NCI-H2081 (cell line): ENCODE measurements around the gene TTC24.
A peak's percentile ranks its signal among the peaks of the same experiment; 100 is the strongest.

ENCODE experiments used
- DNase-seq, 2 experiments: peaks; one replicate each; lab custom pipeline; 2025; lab: John Stamatoyannopoulos, UW

TTC24 gene

DNA sequence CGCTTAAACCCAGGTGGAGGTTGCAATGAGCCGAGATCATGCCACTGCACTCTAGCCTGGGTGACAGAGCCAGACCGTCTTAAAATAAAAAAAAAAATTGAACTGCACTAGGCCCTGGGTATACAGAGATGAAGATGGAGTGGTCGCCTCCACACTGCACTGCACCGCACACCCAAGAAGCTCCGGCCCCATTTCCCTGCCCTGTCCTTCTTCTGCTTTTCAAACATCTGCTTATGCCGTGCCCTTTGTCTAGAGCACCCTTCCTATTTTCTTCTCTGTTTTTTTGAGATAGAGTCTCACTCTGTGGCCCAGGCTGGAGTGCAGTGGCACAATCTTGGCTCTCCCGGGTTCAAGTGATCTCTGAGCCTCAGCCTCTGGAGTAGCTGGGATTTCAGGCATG, 24.6 kb upstream of the TTC24 start:
- no peak for DNase-seq

DNA sequence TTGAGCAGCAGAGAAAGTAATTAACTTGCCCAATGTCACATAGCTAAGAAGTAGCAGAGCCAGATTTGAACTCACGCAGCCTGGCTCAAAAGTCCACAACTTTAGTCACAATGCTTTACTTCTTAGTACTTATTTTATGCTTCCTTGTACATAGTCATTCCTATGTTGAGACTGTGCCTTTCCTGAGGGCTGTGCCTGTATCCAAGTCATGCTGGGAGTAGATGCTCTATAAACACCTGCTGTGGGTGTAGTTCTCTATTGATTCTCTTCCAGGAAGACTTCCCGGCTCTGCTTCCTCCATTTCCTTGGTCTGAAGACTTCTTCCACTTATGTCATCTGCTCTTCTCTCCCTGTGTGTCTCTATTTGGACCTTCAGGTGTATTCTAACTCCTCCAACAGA, 23.8 kb upstream of the TTC24 start:
- no peak for DNase-seq

DNA sequence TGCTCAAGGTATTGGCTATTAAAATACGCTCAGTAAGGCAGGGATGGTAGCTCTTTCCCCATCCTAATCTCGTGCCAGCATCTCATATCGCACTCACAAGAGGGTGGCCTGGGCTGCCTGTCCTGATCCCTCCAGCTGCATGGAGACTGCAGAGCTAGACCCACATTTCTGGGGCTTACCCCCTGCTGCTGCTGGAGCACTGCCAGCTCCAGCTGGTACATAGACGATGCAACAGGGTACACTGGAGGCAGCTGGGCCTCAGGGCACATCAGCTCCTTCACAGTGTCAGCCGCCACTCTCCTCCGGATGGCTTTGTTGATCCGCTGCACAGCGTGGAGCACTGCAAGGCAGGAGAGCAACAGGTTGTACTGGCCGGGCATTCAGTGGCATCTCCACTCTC, 23.2 kb upstream of the TTC24 start:
- peak; percentile 9 to 29 for DNase-seq

DNA sequence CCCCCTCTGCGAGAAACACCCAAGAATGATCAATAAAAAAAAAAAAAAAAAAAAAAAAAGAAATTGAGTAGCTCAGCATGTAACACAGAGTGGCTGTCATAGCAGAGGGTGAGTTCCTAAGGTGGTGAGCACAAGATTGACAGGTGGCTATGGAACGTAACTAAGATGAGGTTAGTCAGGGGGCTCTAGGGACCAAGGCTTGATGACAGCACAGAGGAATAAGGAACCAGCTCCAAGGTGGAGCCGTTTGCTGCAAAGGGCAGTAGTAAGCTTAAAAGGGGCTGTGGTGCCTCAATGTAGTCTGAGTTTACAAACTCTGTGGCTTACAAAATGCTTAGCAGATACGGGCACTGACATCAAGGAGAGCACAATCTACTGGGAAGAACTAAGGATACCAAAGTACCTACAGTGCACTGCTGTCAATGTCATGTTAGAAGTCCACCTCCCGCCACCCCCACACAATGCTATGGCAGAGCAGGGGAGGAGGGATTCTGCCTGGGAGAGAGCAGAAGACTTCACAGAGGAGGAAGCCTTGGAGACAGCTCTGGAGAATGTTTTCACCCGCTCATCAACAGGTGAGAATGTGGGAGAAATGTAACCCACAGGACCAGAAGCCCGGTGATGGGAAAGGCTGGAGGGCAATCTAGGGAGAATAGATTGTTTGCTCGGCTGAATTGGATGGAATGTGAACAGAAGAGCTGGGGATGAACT, 20.3 kb upstream of the TTC24 start:
- no peak for DNase-seq

DNA sequence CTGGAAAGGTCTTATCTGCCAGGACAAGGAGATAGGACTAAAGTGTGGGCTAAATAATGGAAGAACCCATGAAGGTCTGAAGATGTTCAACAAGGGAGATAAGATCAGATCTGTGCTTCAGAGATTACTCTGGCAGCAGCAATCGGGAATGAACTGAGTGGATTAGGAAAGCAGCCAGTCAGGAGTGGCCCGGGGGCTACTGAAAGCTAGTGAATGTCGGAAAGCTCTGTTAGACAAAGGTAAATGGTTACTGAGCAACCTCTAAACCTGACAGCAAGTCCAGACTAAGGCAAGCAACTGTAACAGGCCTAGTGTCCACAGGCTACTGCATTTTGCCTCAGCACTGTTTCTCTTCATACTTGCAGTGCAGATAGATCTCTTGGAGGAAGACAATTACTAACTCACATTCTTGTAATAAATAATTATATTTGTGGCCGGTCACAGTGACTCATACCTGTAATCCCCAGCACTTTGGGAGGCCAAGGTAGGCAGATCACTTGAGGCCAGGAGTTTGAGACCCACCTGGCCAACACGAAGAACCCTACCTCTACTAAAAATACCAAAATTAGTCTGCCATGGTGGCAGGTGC, 19.6 kb upstream of the TTC24 start:
- DNase-seq: no peak

DNA sequence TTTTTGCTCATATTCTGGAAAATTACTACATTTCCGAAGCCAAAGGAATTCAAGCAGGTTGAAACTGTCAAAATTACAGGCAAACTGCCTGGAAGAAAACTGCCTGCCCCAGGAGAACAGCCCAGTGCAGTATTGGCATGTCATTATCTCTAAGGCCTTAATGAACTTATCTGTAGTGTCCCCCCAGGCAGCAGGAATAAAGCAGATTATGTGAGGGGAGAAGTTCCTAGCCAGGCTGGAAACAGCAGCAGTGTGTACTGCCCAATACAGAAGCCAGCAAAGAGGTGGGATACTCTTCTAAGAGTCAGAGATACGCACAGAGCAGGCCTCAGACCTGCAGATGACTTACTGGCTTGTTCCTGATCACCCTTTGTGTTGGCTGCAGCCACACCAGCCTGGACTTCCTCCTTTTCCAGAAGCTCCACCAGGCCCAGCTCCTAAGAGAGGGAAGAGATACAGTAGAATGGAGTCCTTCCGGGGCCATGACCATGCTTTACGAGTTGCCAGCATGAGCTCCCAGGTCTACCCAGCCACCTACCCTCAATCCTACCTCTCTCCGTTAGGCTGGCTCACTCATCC, 18.8 kb upstream of the TTC24 start:
- no peak for DNase-seq

DNA sequence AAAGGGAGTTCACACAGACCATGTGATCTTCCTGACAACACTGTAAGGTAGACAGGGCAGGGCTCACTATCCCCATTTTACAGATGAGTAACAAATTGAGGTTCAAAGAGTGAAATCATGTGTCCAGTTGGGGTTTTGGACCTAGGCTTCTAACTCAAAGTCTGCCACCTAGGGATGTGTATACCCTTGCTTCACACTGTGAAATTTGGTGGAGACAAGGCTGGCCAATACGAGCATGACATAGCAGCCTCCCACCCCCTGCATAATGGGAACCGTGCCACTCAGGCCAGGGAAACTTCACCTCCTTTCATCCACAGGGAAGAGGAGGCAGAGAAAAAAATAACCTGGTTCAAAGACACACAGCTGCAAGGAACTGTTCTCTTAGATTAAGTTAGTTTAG, 14.0 kb upstream of the TTC24 start:
- DNase-seq: no peak

DNA sequence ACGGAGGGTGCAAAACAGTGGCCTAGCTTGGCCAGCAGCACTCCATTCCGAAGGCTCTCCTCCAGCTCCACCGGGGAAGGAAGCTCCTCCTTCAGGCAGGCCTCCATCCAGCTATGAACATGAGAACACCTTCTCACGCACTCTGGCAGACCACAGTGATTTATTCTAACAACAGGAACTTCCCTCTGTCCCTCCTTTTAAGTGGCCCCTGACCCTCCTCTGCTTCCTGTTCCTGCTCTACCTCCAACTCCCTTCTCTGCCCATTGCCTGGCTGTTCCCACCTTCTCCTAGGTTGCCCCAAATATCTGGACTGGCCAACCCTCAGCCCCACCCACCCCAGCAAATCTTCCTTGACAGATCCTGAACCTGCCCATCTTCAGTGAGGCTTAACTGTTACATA, 13.1 kb upstream of the TTC24 start:
- DNase-seq: no peak

DNA sequence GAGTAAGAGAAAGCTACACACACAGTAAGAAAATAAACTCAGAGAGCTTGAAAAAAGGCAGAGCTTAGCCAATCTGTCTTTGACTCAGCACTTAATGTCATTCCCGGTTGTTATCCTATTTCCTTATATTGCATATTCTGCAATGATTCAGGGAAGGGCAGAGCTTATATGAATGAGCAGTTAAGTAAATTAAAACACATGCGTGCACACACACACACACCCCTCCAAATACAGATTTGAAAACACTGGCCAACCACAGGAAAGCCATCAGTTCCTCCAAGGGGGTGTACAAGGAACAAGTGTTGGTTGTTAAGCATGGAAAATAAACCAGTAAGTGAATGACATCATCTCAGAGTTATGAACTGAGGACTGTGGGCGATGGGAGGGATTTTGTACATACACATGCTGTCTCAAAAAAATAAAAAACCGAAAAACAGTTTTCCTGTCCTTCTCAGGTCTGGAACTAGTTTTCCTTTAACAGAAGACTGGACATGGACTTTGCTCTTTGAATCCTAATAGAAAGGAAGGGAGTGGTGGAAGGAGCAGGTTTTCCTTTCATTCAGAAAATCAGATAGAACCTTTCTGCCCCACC, 8.2 kb upstream of the TTC24 start:
- peak; percentile 10 to 16 for DNase-seq

DNA sequence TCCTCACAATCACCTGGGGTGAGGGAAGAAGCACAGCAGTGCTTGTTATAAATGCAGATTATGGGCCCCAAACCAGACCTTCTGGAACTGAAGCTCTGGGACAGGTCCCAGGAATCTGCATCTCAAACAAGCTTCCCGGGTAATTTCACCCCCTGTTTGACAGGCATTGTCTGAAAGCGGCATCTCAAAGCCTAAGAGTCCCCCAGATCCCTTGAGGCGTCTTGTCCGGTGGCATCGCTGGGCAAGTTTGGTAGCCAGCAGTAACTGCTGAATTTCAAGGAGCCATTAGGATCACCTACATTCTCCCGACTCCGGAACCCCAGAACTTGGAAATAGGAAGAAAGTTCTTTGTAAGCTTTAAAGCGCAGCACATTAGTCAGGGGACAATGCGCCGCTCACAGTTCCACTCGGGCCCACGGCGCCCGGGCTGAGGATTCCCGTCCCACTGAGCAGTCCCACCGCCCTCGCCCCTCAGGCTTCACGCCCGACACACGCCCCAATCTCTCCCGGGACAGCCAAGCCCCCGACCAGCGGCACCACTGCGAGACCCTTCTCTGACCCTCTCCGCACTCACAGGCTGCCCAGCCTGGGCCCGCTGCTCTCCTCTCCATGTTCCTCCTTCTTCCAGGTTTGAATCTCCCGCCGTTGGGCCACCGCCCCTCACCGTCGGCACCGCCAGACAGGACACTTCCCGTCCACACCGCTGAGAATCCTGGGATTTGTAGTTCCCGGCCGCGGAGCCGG, 7.4 kb upstream of the TTC24 start, which contains the start of gene IQGAP3:
Gene IQGAP3 (minus strand): TSS at position 647 of the 744 bp plus-strand sequence. CDS start 36 bp downstream, at position 611.
- peak; percentile 87 to 89 for DNase-seq

DNA sequence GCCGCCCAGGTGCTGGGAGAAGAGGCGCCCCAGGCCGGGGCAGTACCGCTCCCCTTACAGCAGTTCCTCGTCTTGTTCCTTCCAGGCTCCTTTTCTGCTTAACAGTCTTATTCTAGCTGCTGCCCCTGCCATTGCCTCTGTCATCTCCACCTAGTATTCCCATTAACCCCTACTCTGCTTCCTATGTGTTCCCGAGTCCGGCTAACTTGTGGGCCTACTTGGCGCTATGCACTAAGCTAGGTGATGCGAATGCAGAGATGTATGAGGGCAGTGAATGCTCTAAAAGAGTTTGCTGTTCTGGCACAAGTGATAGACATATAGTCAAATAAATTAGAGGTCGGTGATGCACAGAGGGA, 6.9 kb upstream of the TTC24 start:
- no peak for DNase-seq

DNA sequence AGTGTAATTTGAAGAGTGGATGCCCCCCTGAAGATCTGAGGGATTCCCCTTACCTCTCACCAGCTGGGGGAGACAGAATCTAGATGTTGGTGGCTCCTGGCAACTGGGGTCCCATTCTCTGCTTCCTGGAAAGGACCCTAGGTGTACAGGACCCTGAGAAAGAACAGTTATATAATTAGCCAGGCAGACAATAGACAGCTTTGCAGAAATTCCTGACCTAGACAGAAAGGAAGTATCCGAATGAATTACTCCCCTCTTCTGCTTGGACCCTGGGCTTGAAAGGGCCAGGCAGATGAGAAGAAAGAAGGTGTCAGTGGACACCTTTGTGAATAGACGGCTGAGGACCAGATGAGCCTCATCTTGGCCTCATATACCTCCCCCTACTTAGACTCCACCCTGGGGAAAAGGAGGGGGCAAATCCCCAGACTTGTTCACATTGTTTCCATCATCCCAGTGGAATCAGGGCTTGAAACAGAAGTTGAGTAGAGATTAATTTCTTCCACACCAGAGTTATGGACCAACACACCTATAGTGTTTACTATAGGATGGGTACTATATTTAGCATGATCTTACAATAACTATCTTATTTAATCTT, 5.4 kb upstream of the TTC24 start:
- DNase-seq: no peak

DNA sequence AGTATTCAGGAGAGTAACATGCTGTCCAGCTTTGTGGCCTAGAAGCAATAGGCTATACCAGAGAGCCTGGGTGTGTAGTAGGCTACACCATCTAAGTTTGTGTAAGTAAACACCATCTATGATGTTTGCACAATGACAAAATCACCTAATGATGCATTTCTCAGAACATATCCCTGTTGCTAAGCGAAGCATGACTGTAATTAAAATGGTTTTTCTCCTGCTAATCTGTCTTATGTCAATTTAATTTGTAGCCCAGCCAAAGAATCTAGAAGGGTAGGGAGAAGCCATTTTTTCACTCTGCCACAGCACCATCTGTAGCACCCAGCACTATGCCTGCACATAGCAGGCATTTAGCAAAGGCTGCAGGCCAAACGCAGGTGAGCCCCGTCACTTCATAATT, 2.0 kb upstream of the TTC24 start:
- peak; percentile 74 to 94 for DNase-seq

DNA sequence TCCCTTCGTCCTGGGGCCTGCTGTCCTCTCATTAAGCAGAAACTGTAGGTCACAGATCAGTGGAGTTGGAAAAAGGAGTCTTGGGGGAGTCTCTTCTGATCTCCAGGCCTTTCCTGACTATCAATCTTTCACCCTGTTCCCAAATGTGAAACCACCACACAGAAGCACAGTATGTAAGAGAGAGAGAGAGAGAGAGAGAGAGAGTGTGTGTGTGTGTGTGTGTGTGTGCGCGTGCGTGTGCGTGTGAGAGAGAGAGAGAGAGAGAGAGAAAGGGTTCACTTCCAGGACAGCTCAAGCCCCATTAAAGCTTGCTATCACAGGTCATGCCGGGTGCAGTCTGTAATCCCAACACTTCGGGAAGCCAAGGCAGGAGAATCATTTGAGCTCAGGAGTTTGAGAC, 1.5 kb upstream of the TTC24 start:
- no peak for DNase-seq

DNA sequence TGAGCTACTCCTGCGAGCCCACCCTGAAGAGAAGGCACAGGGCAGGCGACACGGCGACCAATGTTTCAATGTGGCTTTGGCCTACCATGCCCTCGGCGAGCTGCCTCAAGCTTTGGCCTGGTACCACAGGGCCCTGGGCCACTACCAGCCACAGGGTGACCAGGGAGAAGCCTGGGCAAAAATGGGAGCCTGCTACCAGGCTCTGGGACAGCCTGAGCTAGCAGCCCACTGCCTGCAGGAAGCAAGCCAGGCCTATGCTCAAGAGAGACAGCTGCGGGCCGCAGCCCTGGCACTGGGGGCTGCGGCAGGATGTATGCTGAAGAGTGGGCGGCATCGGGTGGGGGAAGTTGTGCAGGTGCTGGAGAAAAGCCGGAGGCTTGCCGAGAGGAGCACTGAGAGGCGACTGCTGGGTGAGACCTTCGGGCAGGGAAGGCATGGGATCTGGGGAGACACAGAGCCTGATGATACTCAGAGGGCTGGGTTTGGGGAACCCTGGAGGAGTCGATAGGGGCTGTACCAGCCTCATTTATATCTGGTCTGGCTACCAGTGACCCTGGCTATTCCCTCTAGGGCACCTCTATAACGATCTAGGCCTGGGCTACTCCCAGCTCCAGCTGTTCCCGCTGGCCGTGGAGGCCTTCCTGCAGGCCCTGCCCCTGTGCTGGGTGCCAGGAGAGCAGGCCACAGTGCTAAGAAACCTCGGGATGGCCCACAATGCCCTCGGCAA, 2.3 kb downstream of the TTC24 start:
- DNase-seq: no peak

DNA sequence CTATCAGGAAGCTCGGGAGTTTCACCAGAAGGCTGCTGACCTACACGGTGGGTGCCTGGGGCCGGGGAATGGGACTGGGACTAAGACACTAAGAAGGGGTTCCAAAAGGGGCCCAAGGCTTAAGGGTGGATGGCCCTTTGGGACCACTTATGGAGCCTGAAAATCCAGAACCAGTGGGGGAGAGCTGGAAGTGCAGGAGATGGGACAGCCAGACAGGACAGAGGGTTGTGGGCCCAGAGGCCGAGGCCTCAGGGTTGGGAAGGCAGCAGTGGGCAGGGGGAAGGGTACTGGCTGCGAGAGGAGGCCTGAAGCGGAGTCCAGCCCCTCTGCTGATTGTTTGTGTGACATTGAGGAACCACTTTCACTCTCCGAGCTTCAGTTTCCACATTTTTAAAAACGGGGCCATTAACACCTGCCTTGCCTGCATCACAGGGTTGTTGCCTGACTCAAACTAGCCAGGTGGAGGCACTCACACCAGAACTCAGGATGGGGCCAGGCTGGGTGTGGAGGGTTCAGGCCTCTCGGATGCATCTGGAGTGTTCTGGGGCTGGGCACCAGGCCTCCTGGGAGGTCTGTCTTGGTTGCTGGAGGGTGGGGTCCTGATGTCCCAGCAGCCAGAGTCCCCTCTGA, 3.0 kb downstream of the TTC24 start:
- DNase-seq: no peak

DNA sequence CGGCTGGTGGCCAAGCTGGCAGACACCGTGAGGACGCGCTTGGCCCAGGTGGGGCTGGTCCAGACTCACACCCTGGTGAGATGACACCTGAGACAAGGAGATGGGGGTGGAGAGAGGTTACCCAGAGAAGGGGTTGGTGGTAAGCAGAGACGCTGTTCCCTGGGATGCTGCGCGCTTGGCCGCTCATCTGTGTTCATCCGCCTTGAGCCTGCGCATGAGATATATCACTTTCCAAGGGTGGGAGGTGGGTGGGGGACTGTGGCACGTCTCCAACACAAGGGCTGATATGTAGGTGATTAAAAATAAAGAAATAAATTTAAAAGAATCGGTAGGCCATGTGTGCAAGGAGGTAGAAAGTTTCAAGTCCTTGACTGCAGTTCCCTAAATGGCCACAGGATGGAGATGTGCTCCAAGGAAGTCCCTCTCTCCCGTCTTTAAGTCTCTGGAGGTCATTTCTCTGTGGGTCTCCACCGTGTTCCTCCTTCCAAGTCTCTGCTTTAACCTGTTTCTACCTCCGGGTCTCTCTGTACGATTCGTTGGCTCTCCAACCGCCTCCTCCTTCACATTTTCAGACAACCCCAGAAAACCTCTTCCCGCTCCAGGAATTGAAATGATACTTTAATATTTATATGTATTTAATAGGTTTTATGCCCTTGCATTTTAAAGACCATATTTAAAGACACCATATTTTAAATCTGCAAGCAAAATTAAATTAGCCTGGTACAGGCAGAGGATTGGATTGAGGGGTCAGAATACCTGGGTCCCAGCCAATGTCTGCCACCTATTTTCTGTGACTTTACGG, 4.5 kb downstream of the TTC24 start:
- DNase-seq: peak; percentile 76 to 77

DNA sequence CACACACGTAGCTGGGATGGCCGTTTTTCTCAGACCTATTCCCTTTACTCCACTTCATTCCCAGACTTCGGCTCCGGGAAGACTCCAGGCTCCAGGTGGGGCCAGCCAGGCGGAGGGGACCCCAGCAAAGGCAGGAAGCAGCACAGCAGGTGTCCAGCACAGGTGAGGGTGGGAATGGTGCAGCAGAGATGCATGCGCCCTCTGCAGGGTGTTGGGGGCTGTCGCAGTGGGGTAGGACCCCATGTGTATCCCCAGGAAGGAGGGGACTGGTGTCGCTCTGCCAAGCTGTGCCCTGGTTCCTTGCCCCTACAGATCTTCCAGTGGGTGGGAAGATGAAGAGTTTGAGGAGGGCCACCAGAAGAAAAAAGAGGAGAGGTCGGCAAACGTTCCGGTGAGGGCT, 5.3 kb downstream of the TTC24 start:
- DNase-seq: peak; percentile 14 to 64

DNA sequence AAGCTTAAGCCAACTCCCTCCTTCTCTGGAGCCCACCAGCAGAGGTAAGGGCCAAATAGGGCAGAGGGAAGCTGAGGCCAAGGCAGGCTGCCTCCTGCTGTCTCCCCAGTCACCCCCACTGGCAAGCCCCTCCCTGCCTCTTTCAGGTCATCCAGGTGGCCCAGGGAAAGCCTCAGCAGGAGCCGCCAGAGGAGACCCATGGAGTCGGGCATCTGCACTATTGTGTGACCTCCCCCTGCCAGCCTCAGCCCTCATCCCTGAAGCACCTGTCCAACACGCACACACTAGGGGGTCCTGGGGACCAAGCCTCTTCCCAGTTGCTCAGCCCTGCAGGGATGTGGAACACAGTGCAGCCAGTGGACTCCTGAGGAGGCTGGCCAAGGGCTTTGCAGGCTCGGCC, 6.8 kb downstream of the TTC24 start:
- DNase-seq: no peak

DNA sequence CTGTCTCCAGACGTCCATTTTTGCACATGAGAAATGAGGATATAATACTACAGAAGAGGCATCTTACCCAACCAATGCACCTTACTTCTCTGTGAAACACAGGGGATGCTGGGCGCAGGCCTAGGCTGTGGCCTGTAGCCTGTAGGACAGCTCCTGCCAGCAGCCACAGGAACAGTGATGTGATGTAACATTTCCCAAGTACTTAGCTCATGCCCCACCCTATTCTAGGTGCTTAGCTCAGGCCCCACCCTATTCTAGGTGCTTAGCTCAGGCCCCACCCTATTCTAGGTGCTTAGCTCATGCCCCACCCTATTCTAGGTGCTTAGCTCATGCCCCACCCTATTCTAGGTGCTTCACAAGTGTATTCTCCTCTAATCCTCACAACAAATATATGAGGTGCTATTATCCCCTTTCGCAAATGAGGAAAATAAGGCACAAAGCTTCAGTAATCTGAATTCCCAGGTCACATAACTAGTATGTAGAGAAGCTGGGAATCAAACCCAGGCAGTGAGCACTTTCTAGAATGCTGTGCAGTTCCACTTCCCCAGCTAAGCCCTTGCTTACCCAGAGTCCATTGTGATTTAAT, 7.5 kb downstream of the TTC24 start:
- no peak for DNase-seq
